Neuronal stem cell (in vitro differentiated cells): ENCODE measurements around the gene PLEKHA7.

Experiments used
- DNase-seq: peaks from one replicate; pipeline ENCODE4 v3.0.0-alpha.2; 2013; ENCODE audit warnings: low spot score
- H2AFZ ChIP-seq: one replicate; pipeline ENCODE4 v1.6.1; 2013; ENCODE audit warnings: mild to moderate bottlenecking, low read length, inconsistent platforms
- H2AK5ac ChIP-seq: 2 replicates; pipeline ENCODE4 v1.6.1; 2013; ENCODE audit warnings: low read depth, mild to moderate bottlenecking, inconsistent platforms, low read length, moderate library complexity, mixed read lengths
- H2BK120ac ChIP-seq: 2 replicates; pipeline ENCODE4 v1.6.1; 2013; ENCODE audit warnings: low read depth, mild to moderate bottlenecking, inconsistent platforms, low read length, moderate library complexity, mixed read lengths
- H2BK12ac ChIP-seq: one replicate; pipeline ENCODE4 v1.6.1; 2013; ENCODE audit warnings: low read length, inconsistent platforms
- H2BK15ac ChIP-seq: 2 replicates; pipeline ENCODE4 v1.6.1; 2013; ENCODE audit warnings: mild to moderate bottlenecking, low read length, inconsistent platforms, mixed read lengths
- H2BK5ac ChIP-seq: one replicate; pipeline ENCODE4 v1.6.1; 2013; ENCODE audit warnings: inconsistent platforms, mild to moderate bottlenecking, low read length, moderate library complexity
- H3K14ac ChIP-seq: one replicate; pipeline ENCODE4 v1.6.1; 2013; ENCODE audit warnings: low read length, inconsistent platforms
- H3K18ac ChIP-seq: 2 replicates; pipeline ENCODE4 v1.6.1; 2013; ENCODE audit warnings: low read length, inconsistent platforms
- H3K23ac ChIP-seq: 2 replicates; pipeline ENCODE4 v1.6.1; 2013; ENCODE audit warnings: low read depth, mild to moderate bottlenecking, mixed read lengths, low read length, inconsistent platforms; ENCODE audit not compliant: poor library complexity
- H3K27ac ChIP-seq: replicated peaks from 3 replicates; pipeline ENCODE4 v1.5.1; 2013; ENCODE audit warnings: low read length, inconsistent platforms
- H3K27me3 ChIP-seq, 3 experiments: 2 replicates each; pipeline ENCODE4 v1.6.1; 2013; ENCODE audit warnings: low read length in 3 of 3, mild to moderate bottlenecking in 2 of 3, inconsistent platforms in 1 of 3, low read depth in 1 of 3, mixed read lengths in 1 of 3, moderate library complexity in 1 of 3; ENCODE audit not compliant: control insufficient read depth in 3 of 3, insufficient read depth in 3 of 3
- H3K36me3 ChIP-seq, 2 donors: replicated peaks in 1 of 2; 2 replicates each; pipeline ENCODE4 v1.6.1; 2013; ENCODE audit warnings: low read length in 2 of 2; ENCODE audit not compliant: control insufficient read depth in 2 of 2, insufficient read depth in 2 of 2
- H3K4ac ChIP-seq: 2 replicates; pipeline ENCODE4 v1.6.1; 2013; ENCODE audit warnings: inconsistent platforms, mild to moderate bottlenecking, low read length, moderate library complexity
- H3K4me1 ChIP-seq, 2 donors: 1 replicate in 1 of 2; 2 replicates in 1 of 2; pipeline ENCODE4 v1.6.1; 2013; ENCODE audit warnings: low read length in 2 of 2, low read depth in 1 of 2; ENCODE audit not compliant: control insufficient read depth in 2 of 2, insufficient read depth in 1 of 2
- H3K4me2 ChIP-seq: one replicate; pipeline ENCODE4 v1.6.1; 2013; ENCODE audit warnings: mild to moderate bottlenecking, low read length, inconsistent platforms; ENCODE audit not compliant: insufficient read depth, poor library complexity, severe bottlenecking
- H3K4me3 ChIP-seq, 2 donors: 2 replicates each; pipeline ENCODE4 v1.5.1; 2013; ENCODE audit warnings: low read length in 2 of 2, mild to moderate bottlenecking in 2 of 2, inconsistent platforms in 1 of 2, moderate library complexity in 1 of 2
- H3K79me1 ChIP-seq: one replicate; pipeline ENCODE4 v1.6.1; 2013; ENCODE audit warnings: low read depth, mild to moderate bottlenecking, inconsistent platforms, low read length, moderate library complexity
- H3K9ac ChIP-seq: one replicate; pipeline ENCODE4 v1.6.1; 2013; ENCODE audit warnings: mild to moderate bottlenecking, low read depth, low read length, inconsistent platforms; ENCODE audit not compliant: poor library complexity
- H3K9me3 ChIP-seq, 2 donors: replicated peaks in 1 of 2; 2 replicates each; pipeline versions ENCODE3 to v1.6.1; 2013; ENCODE audit warnings: low read length in 2 of 2, mild to moderate bottlenecking in 2 of 2, inconsistent platforms in 1 of 2, low read depth in 1 of 2, mixed read lengths in 1 of 2, moderate library complexity in 1 of 2; ENCODE audit not compliant: control insufficient read depth in 2 of 2, insufficient read depth in 1 of 2
- H4K8ac ChIP-seq: one replicate; pipeline ENCODE4 v1.6.1; 2013; ENCODE audit warnings: low read depth, mild to moderate bottlenecking, inconsistent platforms, low read length, moderate library complexity
- H4K91ac ChIP-seq: one replicate; pipeline ENCODE4 v1.6.1; 2013; ENCODE audit warnings: low read length, low read depth, mild to moderate bottlenecking, inconsistent platforms; ENCODE audit not compliant: poor library complexity
- WGBS, 2 donors: extraction: QIAGEN DNeasy Blood & Tissue Kit; methylation state at CpG; one replicate each; pipeline ENCODE4 v1.1.7; 2013; ENCODE audit warnings: missing lambda C conversion rate in 2 of 2, mixed read lengths in 1 of 2; ENCODE audit not compliant: insufficient read length in 2 of 2, insufficient replicate concordance in 1 of 2; ENCODE audit errors: extremely low coverage in 2 of 2; 5-methylcytosine and 5-hydroxymethylcytosine counted together

The PLEKHA7 gene

DNA sequence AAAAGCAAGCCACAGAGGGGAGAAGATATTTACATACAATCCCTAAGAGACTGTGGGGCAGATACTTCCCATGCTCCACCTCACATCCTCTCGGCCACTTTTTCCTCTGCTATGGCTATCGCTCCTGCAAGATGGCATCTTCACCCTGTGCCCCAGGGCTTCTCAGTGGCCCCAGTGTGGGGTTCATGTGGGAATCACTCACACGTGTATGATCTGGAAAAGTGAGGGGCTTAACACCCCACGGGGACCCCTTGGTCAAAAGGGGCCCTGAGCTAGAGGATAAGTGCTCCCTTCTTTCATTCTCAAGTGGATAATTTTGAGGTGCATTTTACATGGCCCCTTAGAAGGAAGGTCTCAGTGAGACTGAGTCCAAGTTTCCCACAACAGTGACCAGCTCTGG is 247.1 kb downstream of the PLEKHA7 start:
- H2BK15ac ChIP-seq, result no peak overlapping the region
- no peaks in the 10 kb centered on the region for H3K36me3 ChIP-seq
- no peak overlapping the region for H3K4me3 ChIP-seq
- DNase-seq, result no peak
- H3K14ac ChIP-seq, result no peak overlapping the region
- no CpG with 5 or more reads among the region's 4 CpGs for WGBS, 2 donors
- no peak overlapping the region for H4K91ac ChIP-seq
- no peak overlapping the region for H3K18ac ChIP-seq
- no peak overlapping the region for H2AFZ ChIP-seq
- no peak overlapping the region for H3K9ac ChIP-seq
- no peak overlapping the region for H2BK12ac ChIP-seq
- no peaks in the 10 kb centered on the region for H3K27me3 ChIP-seq
- no peak overlapping the region for H2AK5ac ChIP-seq
- no peak overlapping the region for H3K4ac ChIP-seq
- no peak overlapping the region for H3K4me2 ChIP-seq
- no peak overlapping the region for H4K8ac ChIP-seq
- no peaks in the 10 kb centered on the region for H3K9me3 ChIP-seq
- H3K23ac ChIP-seq, result no peak overlapping the region
- H3K27ac ChIP-seq, result no peak overlapping the region
- no peaks in the 10 kb centered on the region for H3K4me1 ChIP-seq
- no peak overlapping the region for H2BK5ac ChIP-seq
- no peak overlapping the region for H2BK120ac ChIP-seq
- H3K79me1 ChIP-seq, result no peaks in the 10 kb centered on the region

DNA sequence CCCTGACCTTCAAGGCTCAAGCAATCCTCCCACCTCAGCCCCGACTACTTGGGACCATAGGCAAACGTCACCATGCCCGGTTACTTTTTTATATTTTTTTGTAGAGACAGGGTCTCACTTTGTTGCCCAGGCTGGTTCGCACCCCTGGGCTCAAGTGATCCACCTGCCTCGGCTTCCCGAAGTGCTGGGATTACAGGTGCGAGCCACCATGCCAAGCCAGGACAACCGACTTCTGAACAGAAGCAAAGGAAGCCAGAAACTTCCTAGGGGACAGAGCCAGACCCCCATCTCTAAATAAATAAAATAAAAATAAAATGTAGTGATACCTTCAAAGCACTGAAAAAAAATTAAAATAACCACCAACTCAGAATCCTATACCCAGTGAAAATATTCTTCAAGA is 249.3 kb downstream of the PLEKHA7 start:
- Histone ChIP-seq H3K27me3 (no peaks in the 10 kb centered on the region), H3K9ac (no peak overlapping the region), H3K23ac (no peak overlapping the region), H2BK12ac (no peak overlapping the region), H2BK120ac (no peak overlapping the region), H3K36me3 (no peaks in the 10 kb centered on the region), H3K14ac (no peak overlapping the region), H3K4ac (no peak overlapping the region), H2AK5ac (no peak overlapping the region), H4K91ac (no peak overlapping the region), H2AFZ (no peak overlapping the region), H4K8ac (no peak overlapping the region), H3K79me1 (no peaks in the 10 kb centered on the region), H3K27ac (no peak overlapping the region), H3K4me3 (no peak overlapping the region), H3K18ac (no peak overlapping the region), H3K4me1 (no peaks in the 10 kb centered on the region), H3K9me3 (no peaks in the 10 kb centered on the region), H2BK15ac (no peak overlapping the region), H3K4me2 (no peak overlapping the region), H2BK5ac (no peak overlapping the region)
- WGBS, 2 donors, result no CpG with 5 or more reads among the region's 8 CpGs
- DNase-seq, result no peak

DNA sequence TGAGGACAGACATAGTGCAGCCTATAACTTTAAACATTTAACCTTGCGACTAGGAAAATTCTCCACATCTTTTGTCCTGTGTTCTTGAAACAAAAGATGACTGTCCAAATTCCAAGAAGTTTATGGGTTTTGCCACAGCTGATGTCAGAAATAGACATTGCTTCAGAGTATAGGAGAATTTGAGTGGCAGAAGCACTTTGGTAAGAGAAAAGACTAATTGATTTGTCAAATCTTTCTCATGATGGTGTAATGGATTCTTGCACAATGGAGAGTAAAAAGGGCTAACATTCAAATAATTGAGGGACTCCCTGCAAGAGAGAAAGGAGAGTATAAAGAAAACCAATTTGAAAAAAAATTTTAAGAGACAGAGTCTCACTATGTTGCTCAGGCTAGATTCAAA is 250.5 kb downstream of the PLEKHA7 start:
- no peak overlapping the region for H3K23ac ChIP-seq
- H3K4me1 ChIP-seq, result no peaks in the 10 kb centered on the region
- H3K4ac ChIP-seq, result no peak overlapping the region
- no peak for DNase-seq
- no peaks in the 10 kb centered on the region for H3K27me3 ChIP-seq
- H3K79me1 ChIP-seq, result no peaks in the 10 kb centered on the region
- no peak overlapping the region for H2BK15ac ChIP-seq
- H3K9ac ChIP-seq, result no peak overlapping the region
- no peak overlapping the region for H3K27ac ChIP-seq
- H3K18ac ChIP-seq, result no peak overlapping the region
- H4K91ac ChIP-seq, result no peak overlapping the region
- no peak overlapping the region for H2BK5ac ChIP-seq
- H2BK12ac ChIP-seq, result no peak overlapping the region
- H3K9me3 ChIP-seq, result no peaks in the 10 kb centered on the region
- H3K4me2 ChIP-seq, result no peak overlapping the region
- no peak overlapping the region for H2AK5ac ChIP-seq
- no CpG with 5 or more reads among the region's 1 CpG for WGBS, 2 donors
- no peak overlapping the region for H2BK120ac ChIP-seq
- H4K8ac ChIP-seq, result no peak overlapping the region
- peaks cover 0 to 7% of the 10 kb centered on the region in 2 donors for H3K36me3 ChIP-seq
- no peak overlapping the region for H3K4me3 ChIP-seq
- no peak overlapping the region for H3K14ac ChIP-seq
- no peak overlapping the region for H2AFZ ChIP-seq

DNA sequence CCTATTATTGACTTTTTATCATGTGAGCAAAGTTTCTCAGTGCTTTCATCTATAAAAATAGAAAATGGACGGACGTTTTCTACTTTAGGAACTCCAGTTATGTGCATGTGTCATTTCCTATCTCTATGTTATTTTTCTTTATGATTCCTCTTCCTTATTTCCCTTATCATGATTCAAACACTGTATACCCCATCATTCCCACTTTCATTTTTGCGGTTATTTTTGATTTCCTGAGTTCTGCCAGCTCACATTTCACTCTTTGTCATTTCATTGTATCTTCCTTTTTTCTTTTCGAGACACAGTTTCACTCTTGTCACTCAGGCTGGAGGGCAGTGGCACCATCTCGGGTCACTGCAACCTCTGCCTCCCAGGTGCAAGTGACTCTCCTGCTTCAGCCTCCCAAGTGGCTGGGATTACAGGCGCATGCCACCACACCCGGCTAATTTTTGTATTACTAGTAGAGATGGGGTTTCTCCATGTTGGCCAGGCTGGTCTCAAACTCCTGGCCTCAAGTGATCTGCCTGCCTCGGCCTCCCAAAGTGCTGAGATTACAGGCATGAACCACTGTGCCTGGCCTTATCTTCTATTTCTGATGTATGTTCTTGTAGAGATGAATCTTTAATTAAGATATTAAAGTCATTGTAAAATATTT is 254.2 kb downstream of the PLEKHA7 start:
- no peak overlapping the region for H3K4me3 ChIP-seq
- H3K18ac ChIP-seq, result no peak overlapping the region
- no peaks in the 10 kb centered on the region for H3K4me1 ChIP-seq
- no peak overlapping the region for H4K91ac ChIP-seq
- no peak overlapping the region for H3K14ac ChIP-seq
- no peaks in the 10 kb centered on the region for H3K9me3 ChIP-seq
- H3K79me1 ChIP-seq, result no peaks in the 10 kb centered on the region
- no peak overlapping the region for H3K9ac ChIP-seq
- no peak overlapping the region for H3K27ac ChIP-seq
- H2BK12ac ChIP-seq, result no peak overlapping the region
- no peak overlapping the region for H2AK5ac ChIP-seq
- no peak overlapping the region for H2BK15ac ChIP-seq
- no CpG with 5 or more reads among the region's 8 CpGs for WGBS, 2 donors
- H3K36me3 ChIP-seq, result peaks cover 2 to 43% of the 10 kb centered on the region in 2 donors
- H3K4ac ChIP-seq, result no peak overlapping the region
- DNase-seq, result no peak
- H2BK120ac ChIP-seq, result no peak overlapping the region
- no peaks in the 10 kb centered on the region for H3K27me3 ChIP-seq
- H2AFZ ChIP-seq, result no peak overlapping the region
- H2BK5ac ChIP-seq, result no peak overlapping the region
- H3K23ac ChIP-seq, result no peak overlapping the region
- no peak overlapping the region for H4K8ac ChIP-seq
- no peak overlapping the region for H3K4me2 ChIP-seq
